Measurements from ENCODE around the gene FUT9.

GRCh38 chr6:95973976-95974375, 41.8 kb upstream of the FUT9 start:
- TF ChIP-seq SAP30 (IDR thresholded peaks at IDR 0.05; ENCODE audit: insufficient read depth, insufficient replicate concordance, low read length), result no peak
- no peak for TF ChIP-seq EZH2 (IDR thresholded peaks at IDR 0.05; ENCODE audit: low read depth, low read length, severe bottlenecking)
- no peak for TF ChIP-seq CTCF (IDR thresholded peaks at IDR 0.05; ENCODE audit: control extremely low read depth in 1 of 3, insufficient read depth in 1 of 3, low read depth in 1 of 3, low read length in 3 of 3)
- no peak for TF ChIP-seq POLR2AphosphoS5 (IDR thresholded peaks at IDR 0.05; ENCODE audit: low read depth, low read length)
